ENCODE measurements around the gene GSN. TPM values are rescaled to one million over a fixed set of nuclear protein-coding genes. Genes with fewer than 3 reads are reported as not detected.

GSN gene
- polyA plus RNA-seq, 3 donors from 2014 or later: 199 to 325 (median 226) TPM

DNA sequence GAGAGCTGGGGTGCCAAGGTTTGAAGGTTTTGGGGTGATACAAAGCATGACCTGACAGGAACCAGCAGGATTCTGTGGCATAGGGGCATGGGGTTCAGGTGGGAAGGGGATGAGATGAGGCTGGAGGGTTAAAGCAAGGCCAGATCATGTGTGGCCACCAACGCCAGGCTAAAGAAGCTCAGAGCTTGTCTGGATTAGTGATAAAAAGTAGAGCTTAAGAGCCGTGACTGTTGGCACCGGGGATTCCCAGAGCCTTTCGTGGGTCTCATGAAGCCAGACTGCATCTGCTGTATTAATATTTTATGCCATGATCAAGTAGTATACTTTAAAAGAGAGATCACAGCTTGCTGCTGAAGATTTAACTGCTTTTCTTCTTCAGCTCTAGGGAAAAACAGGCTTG lies 8.5 kb upstream of the GSN start:
- no peaks in the 10 kb centered on the region for H3K9me3 Mint-ChIP-seq
- H3K4me3 Mint-ChIP-seq: no peak overlapping the region
- no peak overlapping the region for H3K27ac Mint-ChIP-seq
- H3K4me1 Mint-ChIP-seq: no peaks in the 10 kb centered on the region
- no peak for DNase-seq
- peaks cover 0 to 10% (median 0%) of the 10 kb centered on the region in 3 donors for H3K36me3 Mint-ChIP-seq
- H3K27me3 Mint-ChIP-seq (ENCODE audit: low read depth in 3 of 3): peaks cover 0 to 3% (median 0%) of the 10 kb centered on the region in 3 donors

DNA sequence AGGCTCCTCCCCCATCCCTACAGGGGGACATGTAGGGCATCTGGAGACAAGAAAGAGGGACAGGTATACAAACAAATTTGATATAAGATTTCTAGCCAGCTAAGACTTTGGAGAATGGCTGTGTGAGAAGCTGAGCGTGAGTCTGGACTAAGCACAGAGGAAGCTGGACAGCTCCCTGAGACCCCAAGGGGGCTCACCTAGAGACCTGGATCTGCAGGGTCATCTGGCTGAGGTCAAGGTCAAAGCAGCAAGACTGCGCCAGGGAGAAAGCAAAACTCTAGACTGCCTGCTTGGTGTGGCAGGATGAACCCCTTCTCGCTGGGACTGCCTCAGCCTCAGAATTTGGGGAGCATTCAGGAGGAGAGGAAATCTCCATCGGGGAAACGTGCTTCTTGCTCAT lies 8.0 kb upstream of the GSN start:
- H3K27ac Mint-ChIP-seq: no peak overlapping the region

DNA sequence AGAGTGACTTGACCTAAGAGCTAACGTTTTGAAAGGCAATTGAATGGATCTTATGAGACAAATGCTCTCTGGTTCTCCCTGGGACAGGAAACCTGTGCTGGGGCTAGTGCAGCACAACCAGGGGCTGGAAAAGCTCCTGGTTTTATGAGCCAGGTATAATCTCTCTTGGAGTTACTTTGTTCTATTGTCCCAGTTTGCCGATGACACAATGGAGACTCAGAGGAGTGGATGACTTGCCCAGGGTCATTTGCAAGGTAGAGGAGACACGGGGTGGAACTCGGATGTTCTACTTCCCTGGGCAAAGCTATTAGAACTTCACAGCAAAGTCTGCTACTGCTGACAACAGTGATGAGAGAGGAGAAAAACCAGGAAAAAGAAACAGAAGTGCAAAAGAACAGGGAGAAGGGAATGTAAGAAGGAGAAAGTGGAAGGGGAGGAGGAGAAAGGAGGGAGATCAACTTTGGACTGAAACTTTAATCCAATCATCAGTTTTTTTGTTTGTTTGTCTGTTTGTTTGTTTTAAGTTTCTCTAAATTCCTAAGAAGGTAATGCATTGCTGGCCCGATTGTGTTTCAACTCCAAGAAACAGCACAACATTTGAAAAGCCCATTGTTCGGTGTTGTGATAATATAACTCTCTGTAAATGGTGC lies 7.4 kb upstream of the GSN start:
- H3K4me1 Mint-ChIP-seq: no peaks in the 10 kb centered on the region

More for the DNA sequence above, 8.0 kb upstream of the GSN start:
- Mint-ChIP-seq H3K4me1 (no peaks in the 10 kb centered on the region), H3K36me3 (peaks cover 0 to 10% (median 0%) of the 10 kb centered on the region in 3 donors), H3K27me3 (ENCODE audit: low read depth in 3 of 3) (peaks cover 0 to 3% (median 0%) of the 10 kb centered on the region in 3 donors), H3K4me3 (no peak overlapping the region), H3K9me3 (no peaks in the 10 kb centered on the region)
- no peak for DNase-seq

DNA sequence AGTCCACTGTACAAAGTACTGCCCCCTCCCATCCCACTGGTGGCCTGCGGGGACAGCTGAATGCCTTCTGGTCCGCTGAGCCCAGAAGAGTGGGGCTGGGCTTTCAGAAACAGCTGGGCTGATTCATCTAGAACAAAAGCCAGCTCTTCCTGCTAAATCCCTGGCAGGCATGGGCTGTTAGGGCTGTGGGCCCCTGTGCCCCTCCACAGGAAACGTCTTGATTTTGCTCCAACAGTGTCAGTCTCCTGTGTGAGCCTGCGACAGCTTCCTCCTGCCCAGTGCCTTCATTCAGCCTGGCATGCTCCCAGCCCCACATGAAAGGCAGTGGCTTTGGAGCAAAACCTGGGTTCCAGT lies 6.9 kb upstream of the GSN start:
- peaks cover 0 to 3% (median 1%) of the 10 kb centered on the region in 3 donors for H3K27me3 Mint-ChIP-seq (ENCODE audit: low read depth in 3 of 3)
- H3K36me3 Mint-ChIP-seq: peaks cover 0 to 10% (median 0%) of the 10 kb centered on the region in 3 donors
- DNase-seq: no peak
- H3K9me3 Mint-ChIP-seq: no peaks in the 10 kb centered on the region
- no peaks in the 10 kb centered on the region for H3K4me1 Mint-ChIP-seq
- H3K27ac Mint-ChIP-seq: no peak overlapping the region
- H3K4me3 Mint-ChIP-seq: no peak overlapping the region

More for the DNA sequence above, 7.4 kb upstream of the GSN start:
- peaks cover 0 to 10% (median 0%) of the 10 kb centered on the region in 3 donors for H3K36me3 Mint-ChIP-seq
- H3K4me3 Mint-ChIP-seq: no peak overlapping the region
- DNase-seq: no peak
- peaks cover 0 to 3% (median 1%) of the 10 kb centered on the region in 3 donors for H3K27me3 Mint-ChIP-seq (ENCODE audit: low read depth in 3 of 3)
- no peak overlapping the region for H3K27ac Mint-ChIP-seq
- no peaks in the 10 kb centered on the region for H3K9me3 Mint-ChIP-seq

DNA sequence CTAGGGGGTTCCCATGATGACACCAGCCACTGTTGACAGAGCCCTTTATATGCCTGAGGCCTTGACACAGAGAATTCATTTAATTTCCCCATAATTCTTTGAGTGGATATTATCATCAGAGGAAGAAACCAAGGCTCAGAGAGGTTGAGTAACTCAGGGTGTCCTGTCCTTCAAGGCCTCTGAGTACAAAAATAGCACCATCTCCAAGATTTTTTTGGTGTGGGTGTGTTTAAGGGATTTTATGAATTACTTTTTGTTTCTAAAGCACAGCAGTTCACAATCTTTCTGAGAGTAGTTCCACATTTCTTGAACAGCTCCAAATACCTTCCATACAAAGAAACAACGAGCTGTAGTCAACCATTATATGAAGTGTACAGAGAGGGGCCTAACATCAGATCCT lies 6.2 kb upstream of the GSN start:
- Mint-ChIP-seq H3K9me3 (no peaks in the 10 kb centered on the region), H3K27ac (no peak overlapping the region), H3K27me3 (ENCODE audit: low read depth in 3 of 3) (peaks cover 0 to 3% (median 3%) of the 10 kb centered on the region in 3 donors), H3K36me3 (peaks cover 0 to 10% (median 0%) of the 10 kb centered on the region in 3 donors), H3K4me1 (peaks cover 1 to 6% of the 10 kb centered on the region in 2 donors), H3K4me3 (no peak overlapping the region)
- DNase-seq: no peak

DNA sequence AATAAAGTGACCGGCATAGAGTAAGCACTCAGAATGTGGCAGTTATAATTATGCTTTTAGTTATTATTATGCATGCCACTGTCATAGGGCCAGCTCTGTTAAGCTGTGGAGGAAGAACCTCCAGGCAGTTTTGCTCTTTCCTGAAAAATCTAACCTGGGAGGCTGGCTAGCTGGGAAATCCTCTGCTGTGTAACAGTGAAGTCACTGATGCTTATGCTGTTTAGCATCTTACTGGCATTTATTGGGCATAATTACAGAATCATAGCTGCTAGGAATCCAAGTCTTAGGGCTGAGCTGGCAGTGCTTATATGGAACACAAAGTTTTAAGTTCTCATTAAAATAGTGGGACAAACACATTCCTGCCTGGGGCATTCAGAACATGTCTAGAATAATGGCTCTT lies 5.5 kb upstream of the GSN start:
- no peak overlapping the region for H3K27ac Mint-ChIP-seq
- peaks cover 2 to 5% (median 3%) of the 10 kb centered on the region in 3 donors for H3K27me3 Mint-ChIP-seq (ENCODE audit: low read depth in 3 of 3)
- no peak overlapping the region for H3K4me3 Mint-ChIP-seq

DNA sequence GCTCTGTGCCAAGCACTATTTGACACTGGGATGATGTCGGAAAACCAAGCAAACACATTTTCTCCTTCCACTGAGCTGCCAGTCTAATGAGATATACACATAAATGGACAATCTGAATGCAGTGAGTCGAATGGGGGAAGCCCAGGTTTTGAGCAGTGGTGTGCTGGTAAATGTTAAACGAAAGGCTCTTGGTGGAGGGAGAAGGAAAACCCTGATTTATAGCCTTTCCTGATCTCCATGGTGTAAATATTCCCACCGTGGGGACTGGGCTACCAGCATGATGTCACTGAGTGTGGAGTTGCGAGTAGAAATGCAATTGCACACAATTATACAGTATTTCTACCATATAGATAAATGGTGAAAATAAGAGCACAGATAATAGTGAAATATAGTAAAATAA lies 5.0 kb upstream of the GSN start:
- Mint-ChIP-seq H3K27me3 (ENCODE audit: low read depth in 3 of 3) (peaks cover 3 to 8% (median 6%) of the 10 kb centered on the region in 3 donors), H3K36me3 (peaks cover 0 to 7% (median 0%) of the 10 kb centered on the region in 3 donors), H3K9me3 (no peaks in the 10 kb centered on the region), H3K4me1 (peaks cover 8 to 14% of the 10 kb centered on the region in 2 donors), H3K4me3 (no peak overlapping the region), H3K27ac (no peak overlapping the region)
- DNase-seq: no peak

More for the DNA sequence above, 5.5 kb upstream of the GSN start:
- peaks cover 0 to 10% (median 0%) of the 10 kb centered on the region in 3 donors for H3K36me3 Mint-ChIP-seq
- H3K9me3 Mint-ChIP-seq: no peaks in the 10 kb centered on the region
- no peak for DNase-seq
- peaks cover 4 to 10% of the 10 kb centered on the region in 2 donors for H3K4me1 Mint-ChIP-seq

DNA sequence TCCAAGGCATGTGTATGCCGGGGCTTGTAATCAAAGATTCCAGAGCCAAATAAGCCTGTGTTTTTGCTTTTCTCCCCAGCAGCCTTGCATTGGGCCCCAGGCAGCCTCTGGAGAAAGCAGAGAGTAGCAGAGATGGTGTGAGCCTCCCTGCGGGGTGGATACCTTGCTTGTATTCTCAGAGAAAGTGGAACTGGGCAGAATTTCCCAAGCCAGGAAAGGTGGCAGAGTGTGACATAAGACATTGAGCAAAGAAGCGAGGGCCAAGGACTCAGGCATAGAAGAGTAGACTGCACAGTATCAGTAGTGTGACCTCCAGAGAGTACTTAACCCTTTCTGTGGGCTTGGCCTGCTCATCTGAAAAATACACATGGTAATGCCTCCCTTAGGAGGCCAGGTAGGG lies 1.6 kb upstream of the GSN start:
- peaks cover 0 to 6% (median 0%) of the 10 kb centered on the region in 3 donors for H3K36me3 Mint-ChIP-seq
- H3K27ac Mint-ChIP-seq: peak overlapping the region in 2 of 6 donors; percentile 19 to 59
- no peaks in the 10 kb centered on the region for H3K9me3 Mint-ChIP-seq
- H3K27me3 Mint-ChIP-seq (ENCODE audit: low read depth in 3 of 3): peaks cover 1 to 18% (median 6%) of the 10 kb centered on the region in 3 donors
- no peak for DNase-seq
- peaks cover 38 to 45% of the 10 kb centered on the region in 2 donors for H3K4me1 Mint-ChIP-seq
- peak overlapping the region; percentile 37 to 88 (median 85) for H3K4me3 Mint-ChIP-seq

DNA sequence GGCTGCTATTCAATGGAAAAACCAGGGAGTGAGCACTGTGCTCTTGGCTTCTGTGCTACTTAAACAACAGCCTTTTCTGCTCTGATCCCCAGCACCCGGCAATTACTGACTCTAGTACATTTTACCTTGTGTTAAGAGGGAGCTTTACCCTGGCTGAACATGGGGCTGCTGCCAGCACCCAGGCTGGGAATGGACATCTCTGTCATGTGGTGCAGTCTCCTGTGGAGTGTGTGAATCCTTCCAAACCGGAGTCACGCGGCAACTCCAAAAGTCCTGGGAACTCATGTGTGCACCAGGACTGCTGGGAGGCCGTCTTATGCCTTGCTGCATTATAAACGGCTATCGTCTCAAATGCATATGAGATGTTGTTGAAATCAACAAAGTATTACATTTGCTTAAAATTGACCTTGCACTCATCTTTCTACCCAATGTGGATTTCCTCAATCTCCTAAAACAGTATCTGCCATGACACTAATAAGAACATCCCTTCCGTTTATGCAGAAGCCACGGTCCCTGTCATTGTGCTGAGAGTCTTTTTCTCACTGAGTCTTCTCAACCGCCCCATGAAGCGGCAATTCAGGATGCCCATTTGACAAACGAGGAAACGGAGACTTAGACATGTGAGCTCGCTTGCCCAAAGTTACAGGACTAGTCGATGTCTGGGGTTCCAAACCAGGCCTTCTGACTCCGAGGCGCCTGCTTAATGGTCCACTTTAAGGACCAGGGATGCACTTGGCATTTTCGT lies 884 bp upstream of the GSN start:
- no peak for DNase-seq
- peak overlapping the region; percentile 81 to 88 (median 86) for H3K4me3 Mint-ChIP-seq
- peaks cover 1 to 18% (median 6%) of the 10 kb centered on the region in 3 donors for H3K27me3 Mint-ChIP-seq (ENCODE audit: low read depth in 3 of 3)
- peaks cover 0 to 6% (median 0%) of the 10 kb centered on the region in 3 donors for H3K36me3 Mint-ChIP-seq
- H3K27ac Mint-ChIP-seq: peak overlapping the region in 1 of 6 donors; percentile 71
- no peaks in the 10 kb centered on the region for H3K9me3 Mint-ChIP-seq
- H3K4me1 Mint-ChIP-seq: peaks cover 45 to 52% of the 10 kb centered on the region in 2 donors

DNA sequence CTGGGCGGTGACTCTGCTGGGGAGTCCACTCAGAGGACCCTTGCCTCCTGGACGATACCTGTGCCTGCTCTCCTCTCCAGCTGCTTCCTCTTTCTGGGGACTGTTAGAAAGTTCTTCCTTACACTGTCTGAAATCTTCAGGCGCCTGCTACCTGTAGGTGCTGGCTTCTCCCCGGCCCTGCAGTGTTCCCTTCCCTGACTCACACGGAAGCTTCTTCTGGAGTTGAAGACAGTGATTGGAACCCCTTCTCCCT lies 562 bp downstream of the GSN start:
- no peak for DNase-seq
- H3K36me3 Mint-ChIP-seq: no peaks in the 10 kb centered on the region
- no peaks in the 10 kb centered on the region for H3K9me3 Mint-ChIP-seq
- peak overlapping the region; percentile 63 to 95 (median 81) for H3K27ac Mint-ChIP-seq
- peaks cover 1 to 18% (median 6%) of the 10 kb centered on the region in 3 donors for H3K27me3 Mint-ChIP-seq (ENCODE audit: low read depth in 3 of 3)
- H3K4me3 Mint-ChIP-seq: peak overlapping the region; percentile 85 to 94 (median 91)
- peaks cover 57 to 66% of the 10 kb centered on the region in 2 donors for H3K4me1 Mint-ChIP-seq

DNA sequence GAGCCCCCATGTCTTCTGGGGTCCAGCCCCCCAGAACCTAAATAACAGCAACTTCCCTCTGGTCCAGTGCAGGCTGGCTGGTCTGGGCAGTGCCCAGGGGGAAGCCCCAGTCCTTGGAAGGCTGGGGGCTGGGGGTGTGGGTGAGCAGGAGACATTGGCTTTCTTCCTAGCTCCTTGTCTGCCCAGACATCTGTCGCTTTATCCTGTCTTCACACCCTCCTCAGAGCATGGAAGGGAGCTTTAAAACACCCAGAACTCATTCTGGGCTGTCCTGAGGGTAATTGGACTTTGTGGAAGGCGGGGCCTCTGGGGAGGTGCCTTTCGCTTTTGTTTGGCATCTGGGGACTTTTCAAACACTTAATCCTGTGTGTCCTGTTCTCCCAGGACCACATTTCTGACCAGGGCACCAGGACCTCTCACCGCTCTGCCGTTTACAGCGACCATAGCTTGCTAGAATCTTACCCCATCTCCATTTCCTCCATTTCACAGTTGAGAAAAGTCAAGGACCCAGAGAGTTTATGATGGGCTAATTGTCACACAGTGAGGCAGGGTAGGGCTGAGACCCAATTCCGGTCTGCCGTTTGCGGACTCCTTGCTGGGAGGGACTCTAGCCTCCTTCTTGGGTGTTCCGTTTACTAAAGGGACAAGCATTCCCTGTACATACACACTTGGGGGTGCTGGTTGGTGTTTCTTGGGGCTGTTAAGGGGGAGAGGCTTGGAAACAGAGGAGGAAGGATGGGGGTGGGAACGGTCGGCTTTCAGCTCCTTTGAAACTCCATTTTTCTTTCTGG lies 1.1 kb downstream of the GSN start:
- Mint-ChIP-seq H3K4me1 (peaks cover 59 to 71% of the 10 kb centered on the region in 2 donors), H3K9me3 (no peaks in the 10 kb centered on the region), H3K4me3 (peak overlapping the region; percentile 85 to 94 (median 91)), H3K27me3 (ENCODE audit: low read depth in 3 of 3) (peaks cover 1 to 18% (median 6%) of the 10 kb centered on the region in 3 donors), H3K36me3 (no peaks in the 10 kb centered on the region), H3K27ac (peak overlapping the region; percentile 63 to 95 (median 81))
- DNase-seq: peak; percentile 14 to 21 (median 20)

DNA sequence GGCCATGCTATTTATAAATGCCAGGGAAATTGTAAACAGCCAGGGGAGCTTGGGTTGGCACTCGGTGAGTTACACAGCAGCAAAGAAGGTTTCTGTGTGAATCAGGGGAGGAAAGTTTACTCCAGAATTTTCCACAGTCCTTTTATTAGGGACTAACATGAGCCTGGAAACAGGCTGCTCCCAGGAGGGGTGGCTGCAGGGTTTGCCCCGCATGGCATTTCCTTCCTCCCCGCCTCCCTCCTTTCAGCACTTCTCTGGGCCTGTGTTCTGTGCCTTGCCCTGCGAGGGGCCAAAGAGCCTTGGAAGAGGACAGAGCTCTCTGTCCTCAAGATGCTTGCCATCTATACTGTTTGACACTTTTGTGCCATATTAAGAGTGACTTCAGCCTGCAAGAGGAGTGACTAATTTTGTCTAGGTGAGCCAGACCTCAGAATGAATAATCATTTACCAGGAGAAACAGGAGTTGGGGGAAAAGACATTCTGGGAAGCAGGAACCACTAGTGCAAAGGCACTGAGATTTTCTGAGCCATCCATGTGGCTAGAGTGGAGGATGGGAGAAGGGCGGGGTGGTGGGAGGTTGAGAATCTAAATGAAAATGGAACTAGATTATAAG lies 1.8 kb downstream of the GSN start:
- peaks cover 61 to 78% of the 10 kb centered on the region in 2 donors for H3K4me1 Mint-ChIP-seq
- H3K27ac Mint-ChIP-seq: peak overlapping the region; percentile 47 to 95 (median 81)
- DNase-seq: no peak
- H3K36me3 Mint-ChIP-seq: no peaks in the 10 kb centered on the region
- peak overlapping the region; percentile 85 to 94 (median 91) for H3K4me3 Mint-ChIP-seq
- peaks cover 1 to 18% (median 6%) of the 10 kb centered on the region in 3 donors for H3K27me3 Mint-ChIP-seq (ENCODE audit: low read depth in 3 of 3)
- H3K9me3 Mint-ChIP-seq: no peaks in the 10 kb centered on the region

Measured in immature natural killer cell (primary cell).